Hematopoietic multipotent progenitor cell (in vitro differentiated cells): ENCODE data around the gene NR2C2. TPM values are rescaled to one million over a fixed set of nuclear protein-coding genes. Genes with fewer than 3 reads are reported as not detected.
"Not testable (repeated sequence)": the region's sequence is repeated elsewhere in the genome, so short reads cannot be mapped to it uniquely, and the experiment has no call there.

Source experiments
- DNase-seq, 3 donors: peaks; one replicate each; pipeline ENCODE4 v3.0.0-alpha.2; 2011 to 2015; ENCODE audit warnings: low read depth in 2 of 3, low spot score in 2 of 3
- total RNA-seq: library from RNA; depleted of rRNA; stranded (reverse); fragments of >200 nt; gene quantifications from one replicate; pipeline ENCODE4 v1.2.3, GENCODE V29; 2012

The NR2C2 gene
- total RNA-seq = 36.6 TPM

- DNase-seq = peak; percentile 80 to 90 (median 86)
Measured at GRCh38 chr3:14947100-14947885, at the start of gene NR2C2. TSS of gene NR2C2 (plus strand) at chr3:14947583. CDS start at chr3:15003915, 56,332 bp downstream.

GRCh38 chr3:14898929-14899328 lies 48.5 kb upstream of the NR2C2 start:
- no peak for DNase-seq

DNA sequence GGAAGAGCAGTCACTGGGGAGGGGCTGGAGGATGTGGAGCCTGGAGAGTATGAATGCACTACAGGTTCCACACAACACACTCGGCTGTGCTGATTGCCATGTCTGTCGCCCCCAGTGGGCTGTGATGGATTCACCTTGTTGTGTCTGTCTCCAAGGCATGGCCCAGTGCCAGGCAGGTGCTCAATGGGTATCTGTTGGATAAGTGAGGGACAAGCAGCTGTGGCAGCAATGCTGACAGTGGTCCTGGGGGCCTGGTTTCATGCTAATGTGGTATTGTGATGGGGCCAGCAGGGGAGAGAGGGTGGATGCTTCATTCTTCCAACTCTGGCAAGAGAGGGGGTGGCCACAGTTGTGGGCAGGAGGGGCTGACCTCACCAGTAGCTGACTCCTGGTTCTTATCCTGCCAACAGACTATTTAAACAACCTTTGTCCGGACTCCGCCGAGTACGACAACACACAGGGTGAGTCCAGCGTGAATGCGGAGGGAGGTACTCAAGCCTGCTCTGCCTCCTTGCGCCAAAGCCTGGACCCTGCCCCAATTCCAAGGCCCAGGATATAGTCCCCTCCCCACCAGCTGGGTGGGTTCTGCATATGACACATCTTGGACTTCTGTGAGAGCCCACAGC lies 47.3 kb upstream of the NR2C2 start:
- no peak for DNase-seq

DNA sequence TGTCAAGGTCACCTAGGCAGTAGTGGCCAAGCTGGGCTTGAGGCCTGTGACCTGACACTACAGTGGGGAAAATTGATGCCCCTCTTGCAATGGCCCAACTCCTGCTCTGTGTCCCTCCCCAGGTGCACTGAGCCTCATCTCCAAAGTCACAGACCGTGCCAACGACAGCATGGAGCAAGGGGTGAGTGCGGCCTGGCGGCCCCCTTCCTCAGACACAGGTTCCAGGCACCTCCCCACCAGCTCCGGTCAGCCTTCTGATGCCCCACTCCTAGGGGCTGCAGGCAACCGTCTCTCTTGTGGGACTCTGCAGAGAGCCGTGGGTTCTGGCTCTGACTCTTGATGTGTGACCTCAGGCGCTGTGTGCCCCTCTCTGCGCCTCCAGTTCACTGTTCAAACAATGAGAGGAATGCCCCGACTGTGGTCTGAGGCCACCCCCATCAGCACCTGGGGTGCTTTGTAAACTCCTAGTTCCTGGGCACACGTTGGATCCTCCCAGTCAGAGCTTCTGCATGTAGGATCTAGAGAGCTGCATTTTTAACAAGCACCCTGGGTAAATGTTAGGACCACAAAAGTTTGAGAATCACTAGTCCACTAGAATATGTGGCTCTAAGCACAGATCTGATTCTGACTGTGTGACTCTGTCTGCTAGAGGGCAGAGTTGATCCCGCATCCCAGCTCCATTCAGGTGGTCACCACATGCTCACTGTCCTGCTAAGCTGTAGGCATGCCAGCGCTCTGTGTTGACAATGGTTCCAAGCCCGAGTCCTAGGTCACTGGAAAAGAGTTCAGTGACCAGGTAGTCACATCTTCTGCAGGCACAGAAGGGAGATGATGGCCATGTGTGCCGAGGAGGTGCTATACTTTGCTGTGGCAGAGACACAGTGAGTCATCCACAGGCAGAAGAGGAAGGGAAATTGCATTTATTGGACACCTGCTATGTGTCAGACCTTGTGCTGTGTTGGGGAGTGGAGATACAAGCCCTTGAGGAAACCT lies 46.2 kb upstream of the NR2C2 start:
- DNase-seq = no peak

- no peak for DNase-seq
Measured at GRCh38 chr3:14902719-14903118, 44.7 kb upstream of the NR2C2 start.

GRCh38 chr3:14903501-14903900 lies 43.9 kb upstream of the NR2C2 start:
- not testable (repeated sequence) for DNase-seq

DNA sequence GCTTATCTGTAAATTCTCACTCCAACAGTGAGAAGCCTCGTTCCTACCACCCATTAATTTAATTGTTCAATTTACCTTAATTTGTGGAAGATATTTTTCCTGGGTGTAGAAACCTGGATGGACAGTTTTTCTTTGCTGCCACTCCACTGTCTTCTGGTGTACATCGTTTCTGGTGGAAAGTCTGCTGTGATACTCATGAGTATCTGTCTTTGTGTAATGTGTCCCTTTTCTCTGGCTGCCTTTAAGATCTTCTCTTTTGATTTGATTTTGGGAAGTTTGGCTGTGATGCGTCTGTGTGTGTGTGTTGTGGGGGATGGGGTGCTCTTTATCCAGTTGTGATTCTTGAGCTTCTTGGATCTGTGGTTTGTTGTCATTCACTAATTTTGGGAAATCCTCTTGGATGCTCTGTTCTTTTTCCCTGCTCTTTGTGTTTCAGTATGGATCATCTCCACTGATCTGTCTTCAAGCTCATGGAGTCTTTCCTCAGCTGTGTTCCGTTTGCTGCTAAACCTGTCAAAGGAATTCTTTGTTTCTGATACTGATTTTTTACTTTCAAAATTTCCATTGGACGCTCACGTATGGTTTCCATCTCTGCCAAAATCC lies 42.2 kb upstream of the NR2C2 start:
- no peak for DNase-seq

- DNase-seq = no peak
Measured at GRCh38 chr3:14906355-14906971, 40.9 kb upstream of the NR2C2 start.

DNA sequence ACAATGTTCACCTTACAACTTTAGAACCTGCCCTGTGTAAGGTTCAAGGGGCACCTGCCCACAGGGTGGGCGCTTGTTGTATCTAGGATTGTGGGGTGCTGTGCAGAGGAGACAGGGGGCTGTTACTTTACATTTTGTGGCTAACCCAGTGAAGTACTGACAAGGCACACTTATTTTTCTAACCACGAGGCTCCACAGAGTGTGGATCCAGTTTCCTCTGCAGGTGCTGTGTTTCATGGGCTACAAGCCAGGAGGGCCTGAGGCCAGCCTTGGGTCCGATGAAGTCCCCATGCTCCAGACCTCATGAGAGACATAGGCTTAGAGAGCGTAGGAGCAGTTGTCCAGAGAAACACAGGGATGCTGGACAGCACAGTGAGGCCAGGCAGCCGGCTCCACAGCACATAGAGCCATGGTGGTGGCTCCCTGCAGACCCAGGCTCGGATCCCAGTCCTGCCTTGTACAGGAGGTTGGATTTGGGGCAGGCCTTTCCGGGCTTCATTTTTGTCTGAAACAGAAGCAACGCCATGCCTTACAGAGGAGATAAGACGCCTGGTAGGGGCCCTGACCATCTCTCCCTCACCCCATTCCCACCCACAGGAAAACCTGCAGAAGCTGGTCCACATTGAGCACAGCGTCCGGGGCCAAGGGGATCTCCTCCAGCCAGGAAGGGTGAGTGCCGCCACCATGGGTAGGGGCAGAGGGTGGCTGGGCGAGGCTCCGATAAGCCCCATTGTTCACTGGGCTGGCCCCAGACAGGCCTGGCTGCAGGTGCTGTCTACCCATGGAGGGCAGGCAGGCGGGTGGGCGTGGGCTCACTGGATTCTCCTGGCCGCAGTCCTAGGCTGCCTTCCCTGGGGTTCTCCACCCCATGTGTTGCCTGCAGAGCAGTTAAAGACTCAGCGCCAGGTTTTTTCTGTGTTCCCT lies 40.1 kb upstream of the NR2C2 start:
- no peak for DNase-seq

DNA sequence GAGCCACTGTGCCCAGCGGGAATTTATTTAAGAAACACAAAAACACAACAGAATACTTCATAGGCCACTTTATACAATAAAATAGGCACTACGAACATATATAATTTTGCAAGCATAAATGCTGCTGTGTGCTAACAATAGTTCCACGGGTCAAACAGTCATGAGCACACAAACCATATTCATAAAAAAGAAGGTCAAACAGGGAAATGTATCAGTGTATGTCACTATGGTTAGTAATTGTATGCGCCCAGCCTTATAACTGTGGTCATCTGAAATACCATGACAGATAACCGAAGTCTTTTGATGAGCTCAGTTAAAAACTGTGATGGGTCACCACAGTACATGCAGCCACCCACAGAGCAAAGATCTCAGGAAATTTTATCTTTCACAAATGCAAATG lies 38.1 kb upstream of the NR2C2 start:
- DNase-seq = no peak

DNA sequence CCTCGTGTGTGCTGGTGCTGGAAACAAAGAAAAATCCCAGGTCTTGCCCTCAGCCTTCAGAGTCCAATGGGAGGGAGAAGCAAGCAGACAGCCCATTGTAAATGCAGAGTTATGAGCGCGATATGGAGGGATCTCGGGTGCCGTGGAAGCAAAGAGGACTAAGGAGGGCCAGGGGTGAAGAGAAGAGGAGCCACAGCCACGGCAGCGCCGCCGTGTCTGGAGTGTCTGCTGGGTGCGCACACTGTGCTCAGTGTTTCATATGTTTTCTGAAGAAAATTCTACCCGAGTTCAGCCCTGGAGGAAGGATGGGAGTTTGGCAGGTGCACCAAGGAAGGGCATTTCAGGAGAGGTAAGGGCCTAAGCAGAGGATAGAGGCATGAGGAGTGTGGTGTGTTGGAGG lies 35.7 kb upstream of the NR2C2 start:
- no peak for DNase-seq

GRCh38 chr3:14913071-14913925 lies 34.1 kb upstream of the NR2C2 start:
- DNase-seq = no peak

DNA sequence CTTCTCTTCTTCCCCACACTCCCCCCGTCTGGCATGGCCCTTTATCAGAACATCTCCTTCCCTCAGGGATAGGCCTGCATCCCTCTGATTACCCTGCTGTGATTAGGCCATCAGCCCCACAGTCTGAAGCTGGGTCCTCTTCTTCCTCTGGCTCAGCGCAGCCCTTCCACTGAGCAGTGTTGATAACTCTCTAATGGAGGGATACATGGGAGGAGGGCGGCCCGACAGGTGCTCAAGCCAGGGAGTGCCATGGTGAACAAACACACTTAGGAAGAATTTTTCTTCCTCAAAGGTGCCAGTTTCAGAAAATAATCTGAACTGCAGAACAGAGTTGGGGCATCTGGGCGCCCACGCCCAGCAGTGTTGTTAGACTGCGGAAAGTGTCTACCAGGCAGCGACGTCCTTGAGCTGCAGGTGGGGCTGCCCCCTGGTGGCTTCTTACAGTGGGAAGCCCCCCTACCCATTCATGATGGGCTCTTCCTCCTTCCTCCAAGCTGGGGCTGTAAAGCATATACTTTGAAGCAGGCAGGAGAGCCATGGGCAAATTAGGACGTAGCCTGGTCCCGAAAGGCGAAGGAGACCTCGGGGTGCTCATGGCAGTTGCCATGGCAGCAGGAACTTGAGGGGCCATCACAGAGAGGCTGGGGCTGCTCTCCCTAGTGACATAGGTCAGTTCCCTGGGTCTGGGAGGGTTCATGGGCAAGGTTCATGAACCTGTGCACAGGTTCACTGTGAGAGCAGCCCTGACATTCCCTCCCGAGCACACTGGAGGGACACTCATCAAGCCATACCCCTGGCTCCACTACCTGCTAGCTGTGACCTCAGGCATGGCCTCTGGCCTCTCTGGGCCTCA lies 33.2 kb upstream of the NR2C2 start:
- DNase-seq = no peak

DNA sequence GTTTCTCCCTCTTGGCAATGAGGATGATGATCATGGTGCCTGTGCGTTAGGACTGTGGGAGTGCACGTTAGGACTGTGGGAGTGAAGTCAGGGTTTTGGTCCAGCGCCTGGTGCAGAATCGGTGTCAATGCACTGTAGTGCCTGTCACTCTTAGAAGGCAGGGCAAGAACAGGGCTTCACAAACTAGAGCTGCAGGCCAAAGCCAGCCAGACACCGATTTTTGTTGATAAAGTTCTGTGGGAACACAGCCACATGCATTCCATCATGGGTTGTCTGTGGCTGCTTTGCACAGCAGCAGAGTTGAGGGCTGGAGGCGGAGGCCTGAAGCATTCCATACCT lies 32.6 kb upstream of the NR2C2 start:
- DNase-seq = no peak

- peak in 2 of 3 donors; percentile 11 to 49 for DNase-seq
Measured at GRCh38 chr3:14915636-14916222, 31.7 kb upstream of the NR2C2 start.

DNA sequence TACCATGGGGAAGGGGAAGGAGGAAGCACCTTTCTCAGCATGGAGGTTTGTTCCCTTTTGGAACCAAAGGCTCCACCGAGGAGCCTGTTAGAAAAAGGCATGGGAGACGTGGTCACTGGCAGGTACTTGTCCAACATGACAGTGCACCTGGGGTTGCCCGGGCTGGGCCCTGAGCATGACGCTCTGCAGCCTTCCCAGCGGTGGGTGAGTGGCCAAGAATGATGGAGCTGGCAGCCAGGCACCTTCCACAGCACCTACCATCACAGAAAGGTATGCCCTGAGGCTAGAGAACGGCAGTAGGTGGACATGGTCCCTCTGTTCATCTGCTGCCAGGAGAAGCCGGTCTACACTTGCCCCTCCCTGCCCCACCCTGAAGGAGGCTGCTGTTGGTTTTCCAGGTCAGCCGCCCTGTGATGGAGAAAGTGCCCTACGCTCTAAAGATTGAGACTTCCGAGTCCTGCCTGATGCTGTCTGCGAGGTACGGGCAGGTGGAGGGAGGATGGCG lies 29.0 kb upstream of the NR2C2 start:
- no peak for DNase-seq

GRCh38 chr3:14920536-14920935 lies 26.8 kb upstream of the NR2C2 start:
- DNase-seq = no peak
